Endothelial cell of umbilical vein (primary cell): ENCODE results near the gene AGT. TPM values are rescaled to one million over a fixed set of nuclear protein-coding genes. Genes with fewer than 3 reads are reported as not detected.

Experiments used
- BruUV-seq: library from RNA; stranded (reverse); fragments of 400-500 nt; replicated peaks from 2 replicates; lab custom pipeline; 2021; lab: Mats Ljungman, UMichigan
- CTCF ChIA-PET: fragments of 300-600, 350-600 bp; sonication (Branson Sonifier 250); formaldehyde crosslinking; loops from one replicate; lab custom pipeline; 2021; ENCODE audit warnings: antibody characterized with exemption, inconsistent platforms; lab: Charles Lee
- POLR2A ChIA-PET: fragments of 300-600, 350-600 bp; sonication (Branson Sonifier 250); formaldehyde crosslinking; loops from one replicate; lab custom pipeline; 2021; ENCODE audit warnings: antibody characterized with exemption, inconsistent platforms; lab: Charles Lee
- DNase-seq: peaks from one replicate; pipeline ENCODE4 v3.0.0-alpha.2; 2011; ENCODE audit warnings: low read depth, low spot score
- FAIRE-seq: peaks from 2 replicates; lab custom pipeline; 2011; peaks lifted over from hg19 to GRCh38; lab: Jason Lieb, UNC
- H2AFZ ChIP-seq: 2 replicates; pipeline ENCODE4 v1.6.0; 2012; ENCODE audit warnings: low read depth, low read length, control low read depth, inconsistent platforms
- H3K27ac ChIP-seq: 2 replicates; pipeline ENCODE4 v1.5.1; 2011; ENCODE audit warnings: low read depth, mild to moderate bottlenecking, control low read depth, low read length, moderate library complexity; ENCODE audit not compliant: insufficient read depth
- H3K27me3 ChIP-seq, 2 experiments: 2 replicates each; pipeline versions ENCODE4 v1.6.0 to v1.6.1; 2011; ENCODE audit warnings: low read length in 2 of 2, mixed read lengths in 1 of 2; ENCODE audit not compliant: control insufficient read depth in 2 of 2, insufficient read depth in 2 of 2
- H3K36me3 ChIP-seq, 2 experiments: 2 replicates in 1 of 2; 3 replicates in 1 of 2; pipeline ENCODE4 v1.5.1; 2011; ENCODE audit warnings: low read length in 2 of 2, mild to moderate bottlenecking in 1 of 2, moderate library complexity in 1 of 2; ENCODE audit not compliant: control insufficient read depth in 2 of 2, insufficient read depth in 2 of 2; ENCODE audit errors: extremely low read depth in 1 of 2
- H3K4me1 ChIP-seq: 3 replicates; pipeline ENCODE4 v1.5.1; 2011; ENCODE audit warnings: mild to moderate bottlenecking, low read length; ENCODE audit not compliant: control insufficient read depth, insufficient read depth; ENCODE audit errors: extremely low read depth
- H3K4me2 ChIP-seq: 2 replicates; pipeline ENCODE4 v1.6.1; 2011; ENCODE audit warnings: low read length, control low read depth, mixed read lengths; ENCODE audit not compliant: insufficient read depth
- H3K4me3 ChIP-seq, 3 experiments: fragments of 200-600 bp in 1 of 3; sonication (generic), shearing (Covaris generic) in 1 of 3; replicated peaks in 1 of 3; 2 replicates each; pipeline ENCODE4 v1.5.1; 2011 to 2016; ENCODE audit warnings: control low read depth in 3 of 3, low read length in 3 of 3, mild to moderate bottlenecking in 2 of 3, inconsistent platforms in 1 of 3, low read depth in 1 of 3, moderate library complexity in 1 of 3; ENCODE audit not compliant: insufficient read depth in 1 of 3
- H3K79me2 ChIP-seq: 2 replicates; pipeline ENCODE4 v1.6.0; 2012; ENCODE audit warnings: low read length, inconsistent platforms; ENCODE audit not compliant: control insufficient read depth, insufficient read depth
- H3K9ac ChIP-seq: replicated peaks from 2 replicates; pipeline ENCODE3; 2011; ENCODE audit warnings: low read length, control low read depth; ENCODE audit not compliant: insufficient read depth; ENCODE audit errors: extremely low read depth
- H3K9me1 ChIP-seq: replicated peaks from 3 replicates; pipeline ENCODE4 v1.6.0; 2011; ENCODE audit warnings: mild to moderate bottlenecking, low read length; ENCODE audit not compliant: control insufficient read depth, insufficient read depth; ENCODE audit errors: extremely low read depth
- H3K9me3 ChIP-seq: replicated peaks from 2 replicates; pipeline ENCODE4 v1.5.1; 2012; ENCODE audit warnings: low read length, inconsistent platforms; ENCODE audit not compliant: control insufficient read depth, insufficient read depth
- H4K20me1 ChIP-seq: replicated peaks from 2 replicates; pipeline ENCODE3; 2011; ENCODE audit warnings: mild to moderate bottlenecking, low read length; ENCODE audit not compliant: control insufficient read depth, insufficient read depth; ENCODE audit errors: extremely low read depth
- EZH2 ChIP-seq: IDR thresholded peaks from 2 replicates; pipeline ENCODE4 v1.6.1; 2012; ENCODE audit warnings: borderline replicate concordance, low read depth, mild to moderate bottlenecking, moderate library complexity, low read length, inconsistent platforms; ENCODE audit not compliant: severe bottlenecking
- GATA2 ChIP-seq: IDR thresholded peaks from 2 replicates; pipeline ENCODE4 v1.7.0; 2011; ENCODE audit warnings: low read depth, mild to moderate bottlenecking, moderate library complexity, mixed read lengths, low read length; ENCODE audit not compliant: insufficient read length, insufficient read depth
- MYC ChIP-seq: IDR thresholded peaks from one replicate; pipeline ENCODE4 v1.6.1; 2011; ENCODE audit warnings: mild to moderate bottlenecking, low read depth, low read length
- POLR2A ChIP-seq: IDR thresholded peaks from 2 replicates; pipeline ENCODE4 v1.6.1; 2012; ENCODE audit warnings: low read depth, mild to moderate bottlenecking, control low read depth, low read length
- POLR2AphosphoS5 ChIP-seq: IDR thresholded peaks from 2 replicates; pipeline ENCODE4 v1.6.1; 2012; ENCODE audit warnings: low read depth, mild to moderate bottlenecking, control low read depth, low read length, moderate library complexity; ENCODE audit not compliant: insufficient read depth
- dilution Hi-C: fragments of 300-500 bp; cut with MboI; formaldehyde crosslinking; loops from one replicate; pipeline ENCODE4 v1.15.0; 2019; ENCODE audit warnings: low sequenced_read_pairs; ENCODE audit not compliant: extremely low pct_ligation_motif_present
- intact Hi-C: fragments of 100-400 bp; cut with micrococcal nuclease; formaldehyde crosslinking; loops from one replicate; pipeline ENCODE4 v1.10.0; 2022
- polyA plus RNA-seq, 4 experiments: library from polyadenylated mRNA; depleted of rRNA in 3 of 4; stranded (reverse) in 3 of 4; unstranded in 1 of 4; fragments of >200 nt; gene quantifications; 2 replicates each; pipeline versions ENCODE4 v1.2.1 to v1.2.3, GENCODE V29; 2011 to 2012; ENCODE audit warnings: missing spikeins in 1 of 4
- total RNA-seq: library from RNA; stranded (reverse); gene quantifications from 2 replicates; pipeline ENCODE4 v1.2.3, GENCODE V29; 2021
- TF ChIP-seq, protein P1 (sequence below): IDR thresholded peaks from 2 replicates; pipeline ENCODE4 v1.6.1; 2011; ENCODE audit not compliant: insufficient read depth, insufficient read length

AGT gene
- total and polyA plus RNA-seq, 2 donors (not counting 3 experiments of a cell fraction or from before 2014, with no cell fraction given) = not detected

DNA sequence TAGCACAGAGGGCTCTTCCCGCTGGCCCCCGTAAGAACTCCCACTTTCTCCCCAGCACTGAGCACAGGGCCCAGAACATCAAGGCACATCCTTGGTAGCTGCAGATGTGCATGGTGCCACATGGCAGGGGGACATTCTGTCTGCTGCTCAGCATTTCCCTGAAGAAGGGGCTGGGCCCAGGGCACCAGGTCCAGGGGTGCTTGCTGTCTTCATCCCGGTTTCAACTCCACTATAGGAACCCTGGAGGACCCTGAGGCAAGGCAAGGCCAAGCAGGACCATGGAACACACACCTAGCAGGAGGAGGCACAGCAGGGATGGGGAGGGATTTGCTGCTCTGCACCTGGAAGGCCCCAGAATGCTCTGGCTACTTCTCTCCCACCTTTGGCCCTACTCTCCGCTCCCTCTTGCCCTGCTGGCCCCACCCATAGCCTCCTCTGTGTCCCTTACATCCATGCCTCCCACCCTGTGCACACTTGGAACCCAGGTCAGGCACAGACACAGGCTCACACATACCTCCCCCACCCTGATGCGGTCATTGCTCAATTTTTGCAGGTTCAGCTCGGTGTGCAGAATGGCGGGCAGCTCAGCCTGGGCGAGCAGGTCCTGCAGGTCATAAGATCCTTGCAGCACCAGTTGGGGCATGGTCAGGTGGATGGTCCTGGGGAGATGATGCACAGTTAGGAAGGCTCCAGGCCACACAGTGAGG is 10.1 kb downstream of the AGT start:
- DNase-seq (no peak), FAIRE-seq (no peak)
- intact Hi-C loops = no loop called here
- no peak overlapping the region for H3K4me2 ChIP-seq
- no peak overlapping the region for H2AFZ ChIP-seq
- dilution Hi-C loops = no loop called here
- H3K27ac ChIP-seq = no peak overlapping the region
- no peaks in the 10 kb centered on the region for H3K9me3 ChIP-seq
- no peak overlapping the region for H3K4me3 ChIP-seq
- no TSS peak for BruUV-seq
- H4K20me1 ChIP-seq = no peaks in the 10 kb centered on the region
- H3K36me3 ChIP-seq = no peaks in the 10 kb centered on the region
- H3K9ac ChIP-seq = no peak overlapping the region
- H3K9me1 ChIP-seq = no peaks in the 10 kb centered on the region
- TF ChIP-seq, protein P1, sequence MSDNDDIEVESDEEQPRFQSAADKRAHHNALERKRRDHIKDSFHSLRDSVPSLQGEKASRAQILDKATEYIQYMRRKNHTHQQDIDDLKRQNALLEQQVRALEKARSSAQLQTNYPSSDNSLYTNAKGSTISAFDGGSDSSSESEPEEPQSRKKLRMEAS = no peak
- TF ChIP-seq GATA2 (no peak), MYC (no peak), EZH2 (no peak)
- no peaks in the 10 kb centered on the region for H3K27me3 ChIP-seq
- ChIA-PET POLR2A (no interaction called here), CTCF (no interaction called here)
- H3K79me2 ChIP-seq = no peaks in the 10 kb centered on the region
- no peaks in the 10 kb centered on the region for H3K4me1 ChIP-seq

DNA sequence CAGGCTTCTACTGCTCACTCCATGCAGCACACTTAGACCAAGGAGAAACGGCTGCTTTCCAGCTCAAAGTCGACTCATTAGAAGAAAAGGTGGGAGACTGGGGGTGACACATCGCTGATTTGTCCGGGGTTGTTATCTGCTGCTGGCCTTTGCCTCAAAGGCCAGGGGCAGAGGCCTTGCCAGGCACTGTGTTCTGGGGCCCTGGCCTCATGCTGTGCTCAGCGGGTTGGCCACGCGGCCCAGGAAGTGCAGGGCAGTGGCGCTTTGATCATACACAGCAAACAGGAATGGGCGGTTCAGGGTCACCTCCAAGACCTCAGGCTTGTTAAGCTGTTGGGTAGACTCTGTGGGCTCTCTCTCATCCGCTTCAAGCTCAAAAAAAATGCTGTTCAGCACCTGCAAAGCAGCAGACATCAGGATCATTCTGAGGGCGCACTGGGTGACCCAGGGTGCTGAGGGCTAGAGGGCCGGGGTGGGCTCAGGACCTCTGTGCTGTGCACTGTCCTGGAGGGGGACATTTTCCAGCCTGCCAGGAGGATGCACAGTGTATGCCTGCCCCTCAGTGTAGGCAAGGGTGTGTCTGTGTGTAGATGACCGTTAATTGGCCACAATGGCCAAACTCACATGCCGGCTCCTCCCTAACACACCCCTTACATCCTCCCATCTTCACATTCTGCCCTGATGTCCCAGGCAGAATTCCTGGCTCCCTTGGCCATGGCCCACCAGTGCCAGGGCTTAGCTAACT is 10.8 kb downstream of the AGT start:
- TF ChIP-seq POLR2A (no peak), POLR2AphosphoS5 (no peak), MYC (no peak), GATA2 (no peak), EZH2 (no peak)
- TF ChIP-seq, protein P1 = no peak
- ChIA-PET CTCF (no interaction called here), POLR2A (no interaction called here)
- Histone ChIP-seq H3K4me2 (no peak overlapping the region), H3K9ac (no peak overlapping the region), H3K36me3 (no peaks in the 10 kb centered on the region), H3K4me3 (no peak overlapping the region), H3K4me1 (no peaks in the 10 kb centered on the region), H4K20me1 (no peaks in the 10 kb centered on the region), H2AFZ (no peak overlapping the region), H3K9me1 (no peaks in the 10 kb centered on the region), H3K27ac (no peak overlapping the region), H3K27me3 (no peaks in the 10 kb centered on the region), H3K9me3 (no peaks in the 10 kb centered on the region), H3K79me2 (no peaks in the 10 kb centered on the region)
- intact Hi-C loops (no loop called here), dilution Hi-C loops (no loop called here)
- DNase-seq = no peak
- no peak for FAIRE-seq
- BruUV-seq = no TSS peak
